Esophagus squamous epithelium (tissue), 4 donors: ENCODE results near the gene ARAP3.

Experiments used
- POLR2A ChIP-seq, 4 donors: fragments of 450-650 bp; IDR thresholded peaks; one replicate each; pipeline ENCODE4 v1.6.1; 2017; ENCODE audit warnings: antibody characterized with exemption in 4 of 4, mild to moderate bottlenecking in 4 of 4, moderate library complexity in 3 of 4
- TF ChIP-seq, protein P1 (sequence below), 6 experiments: fragments of 450-650 bp in 4 of 6; fragments of 200-600 bp in 2 of 6; sonication (generic) in 2 of 6; IDR thresholded peaks; one replicate each; pipeline ENCODE4 v1.5.1; 2016 to 2019; ENCODE audit warnings: antibody characterized with exemption in 6 of 6, mild to moderate bottlenecking in 4 of 6, moderate library complexity in 4 of 6

DNA sequence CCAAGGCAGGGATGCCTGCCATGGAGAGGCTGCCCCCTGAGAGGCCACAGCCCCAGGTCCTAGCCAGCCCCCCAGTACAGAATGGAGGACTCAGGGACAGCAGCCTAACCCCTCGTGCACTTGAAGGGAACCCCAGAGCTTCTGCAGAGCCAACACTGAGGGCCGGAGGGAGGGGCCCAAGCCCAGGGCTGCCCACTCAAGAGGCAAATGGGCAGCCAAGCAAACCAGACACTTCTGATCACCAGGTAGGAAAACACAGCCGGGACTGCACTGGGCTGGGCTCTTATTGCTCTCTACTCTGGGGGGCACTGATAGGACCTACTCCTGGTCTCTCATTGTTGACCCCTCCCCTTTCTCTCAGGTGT, 42.0 kb downstream of the ARAP3 start:
- TF ChIP-seq, protein P1, sequence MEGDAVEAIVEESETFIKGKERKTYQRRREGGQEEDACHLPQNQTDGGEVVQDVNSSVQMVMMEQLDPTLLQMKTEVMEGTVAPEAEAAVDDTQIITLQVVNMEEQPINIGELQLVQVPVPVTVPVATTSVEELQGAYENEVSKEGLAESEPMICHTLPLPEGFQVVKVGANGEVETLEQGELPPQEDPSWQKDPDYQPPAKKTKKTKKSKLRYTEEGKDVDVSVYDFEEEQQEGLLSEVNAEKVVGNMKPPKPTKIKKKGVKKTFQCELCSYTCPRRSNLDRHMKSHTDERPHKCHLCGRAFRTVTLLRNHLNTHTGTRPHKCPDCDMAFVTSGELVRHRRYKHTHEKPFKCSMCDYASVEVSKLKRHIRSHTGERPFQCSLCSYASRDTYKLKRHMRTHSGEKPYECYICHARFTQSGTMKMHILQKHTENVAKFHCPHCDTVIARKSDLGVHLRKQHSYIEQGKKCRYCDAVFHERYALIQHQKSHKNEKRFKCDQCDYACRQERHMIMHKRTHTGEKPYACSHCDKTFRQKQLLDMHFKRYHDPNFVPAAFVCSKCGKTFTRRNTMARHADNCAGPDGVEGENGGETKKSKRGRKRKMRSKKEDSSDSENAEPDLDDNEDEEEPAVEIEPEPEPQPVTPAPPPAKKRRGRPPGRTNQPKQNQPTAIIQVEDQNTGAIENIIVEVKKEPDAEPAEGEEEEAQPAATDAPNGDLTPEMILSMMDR (IDR thresholded peaks at IDR 0.05): no peak
- no peak for TF ChIP-seq POLR2A (IDR thresholded peaks at IDR 0.05)
